ENCODE results near the gene PASD1.

PASD1 gene

DNA sequence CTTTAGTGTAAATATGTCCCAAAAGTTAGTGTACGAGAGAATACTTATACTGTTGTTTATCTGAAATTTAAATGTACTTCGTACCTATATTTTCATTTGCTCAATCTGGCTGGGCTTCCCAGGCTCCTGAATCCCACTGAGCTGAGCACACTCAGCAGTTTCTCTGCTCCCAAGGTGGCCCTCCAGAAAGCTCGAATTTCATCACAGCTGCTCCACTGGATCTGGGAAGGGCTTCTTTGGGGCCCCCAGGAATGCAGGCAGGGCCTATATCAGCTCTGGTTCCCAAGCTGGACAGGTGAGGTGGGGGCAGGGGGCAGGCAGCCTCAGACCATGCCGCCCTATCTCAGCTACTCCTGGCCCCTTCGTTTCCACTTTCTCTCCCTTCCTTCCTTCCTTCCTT is 150.9 kb downstream of the PASD1 start:
- TF ChIP-seq JUND (IDR thresholded peaks at IDR 0.05; ENCODE audit: low read depth), result no peak
- DNase-seq (ENCODE audit: low read depth in 1 of 2, low spot score in 1 of 2), result no peak
- in situ Hi-C loops (cut with HindIII; ENCODE audit: low pct_unique_long_range_greater_than_20kb, low sequenced_read_pairs), result no loop called here

DNA sequence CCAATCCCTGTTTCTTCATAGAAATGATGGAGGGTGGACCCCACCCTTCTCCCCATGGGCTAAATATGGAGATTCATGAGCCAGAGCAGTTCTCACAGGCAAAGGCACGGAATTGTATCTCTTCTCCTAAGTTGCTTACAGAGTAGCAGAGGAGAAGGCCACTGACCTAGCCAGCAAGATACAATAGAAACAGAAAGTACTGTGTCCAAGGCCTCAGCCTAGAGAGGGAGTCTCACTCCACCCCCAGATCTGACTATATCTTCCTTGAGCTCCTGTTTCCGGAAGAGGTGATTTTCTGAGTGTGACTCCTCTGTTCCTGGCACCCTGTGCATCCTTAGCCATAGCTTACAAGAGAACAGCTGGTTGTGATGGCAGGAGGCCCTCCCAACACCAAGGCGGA is 152.3 kb downstream of the PASD1 start, which contains the start of gene FATE1:
TSS of gene FATE1 (plus strand) at position 284 of the 400 bp plus-strand sequence. CDS start at position 369, 85 bp downstream.
- DNase-seq (ENCODE audit: low read depth in 1 of 2, low spot score in 1 of 2), result no peak
- in situ Hi-C loops (cut with HindIII; ENCODE audit: low pct_unique_long_range_greater_than_20kb, low sequenced_read_pairs), result no loop called here
- no peak for TF ChIP-seq JUND (IDR thresholded peaks at IDR 0.05; ENCODE audit: low read depth)

DNA sequence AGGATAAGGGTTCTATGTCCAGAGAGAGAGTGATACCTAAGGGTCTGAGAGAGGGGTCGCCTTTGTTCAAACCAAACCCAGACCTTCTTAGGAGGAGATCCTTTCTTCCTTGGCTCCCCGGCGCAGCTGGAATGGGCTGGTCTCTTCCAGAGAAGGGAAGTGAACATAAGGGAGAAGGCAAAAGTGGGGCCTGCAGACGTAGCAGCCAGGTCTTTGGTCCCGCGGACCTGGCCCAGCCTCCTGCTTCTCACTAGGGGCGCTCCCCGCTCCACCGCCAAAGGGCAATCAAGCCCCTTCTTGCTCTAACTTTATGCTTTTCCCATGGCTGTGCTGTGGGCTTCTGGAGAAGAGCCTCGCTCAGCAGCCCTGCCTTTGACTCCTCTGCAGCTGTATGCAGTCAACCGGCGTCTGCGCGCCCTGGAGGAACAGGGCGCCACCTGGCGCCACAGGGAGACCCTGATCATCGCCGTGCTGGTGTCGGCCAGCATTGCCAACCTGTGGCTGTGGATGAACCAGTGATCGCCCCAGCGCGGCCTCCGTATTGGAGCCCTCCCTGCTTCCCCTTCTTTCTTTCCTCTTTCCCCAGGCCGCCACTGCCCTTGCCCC is 158.9 kb downstream of the PASD1 start:
- DNase-seq (ENCODE audit: low read depth in 1 of 2, low spot score in 1 of 2), result peak in 1 of 2 experiments; percentile 15
- in situ Hi-C loops (cut with HindIII; ENCODE audit: low pct_unique_long_range_greater_than_20kb, low sequenced_read_pairs), result no loop called here
- no peak for TF ChIP-seq JUND (IDR thresholded peaks at IDR 0.05; ENCODE audit: low read depth)

DNA sequence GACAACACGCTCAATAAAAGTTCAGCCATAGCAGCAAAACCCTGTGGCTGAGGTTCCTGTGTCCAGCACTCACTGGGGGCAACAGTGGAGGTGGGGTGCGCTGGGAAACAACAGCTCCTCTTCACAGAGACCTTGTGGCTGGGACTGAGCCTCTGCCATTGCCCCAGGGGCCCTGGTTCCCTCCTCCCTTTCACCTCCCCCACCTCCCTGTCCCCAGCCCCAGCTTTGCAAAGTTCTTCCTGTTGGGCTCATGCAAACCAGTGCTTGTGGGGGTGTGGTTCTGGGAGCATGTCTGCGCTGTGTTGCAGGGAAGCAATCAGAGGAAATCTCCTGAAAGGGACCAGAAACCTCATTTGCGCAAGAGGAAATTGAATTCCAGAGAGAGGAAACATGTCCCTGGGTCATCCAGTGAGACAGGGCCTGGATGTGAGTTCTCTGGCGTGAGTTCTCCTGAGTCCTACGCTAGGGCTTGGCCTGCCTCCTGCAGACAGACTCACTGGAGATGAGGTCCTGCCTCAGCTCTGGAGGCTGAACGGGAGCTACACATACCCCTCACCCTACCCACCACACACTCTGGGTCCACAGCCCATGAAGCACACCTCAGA is 159.8 kb downstream of the PASD1 start:
- TF ChIP-seq JUND (IDR thresholded peaks at IDR 0.05; ENCODE audit: low read depth), result no peak
- DNase-seq (ENCODE audit: low read depth in 1 of 2, low spot score in 1 of 2), result no peak
- in situ Hi-C loops (cut with HindIII; ENCODE audit: low pct_unique_long_range_greater_than_20kb, low sequenced_read_pairs), result no loop called here

DNA sequence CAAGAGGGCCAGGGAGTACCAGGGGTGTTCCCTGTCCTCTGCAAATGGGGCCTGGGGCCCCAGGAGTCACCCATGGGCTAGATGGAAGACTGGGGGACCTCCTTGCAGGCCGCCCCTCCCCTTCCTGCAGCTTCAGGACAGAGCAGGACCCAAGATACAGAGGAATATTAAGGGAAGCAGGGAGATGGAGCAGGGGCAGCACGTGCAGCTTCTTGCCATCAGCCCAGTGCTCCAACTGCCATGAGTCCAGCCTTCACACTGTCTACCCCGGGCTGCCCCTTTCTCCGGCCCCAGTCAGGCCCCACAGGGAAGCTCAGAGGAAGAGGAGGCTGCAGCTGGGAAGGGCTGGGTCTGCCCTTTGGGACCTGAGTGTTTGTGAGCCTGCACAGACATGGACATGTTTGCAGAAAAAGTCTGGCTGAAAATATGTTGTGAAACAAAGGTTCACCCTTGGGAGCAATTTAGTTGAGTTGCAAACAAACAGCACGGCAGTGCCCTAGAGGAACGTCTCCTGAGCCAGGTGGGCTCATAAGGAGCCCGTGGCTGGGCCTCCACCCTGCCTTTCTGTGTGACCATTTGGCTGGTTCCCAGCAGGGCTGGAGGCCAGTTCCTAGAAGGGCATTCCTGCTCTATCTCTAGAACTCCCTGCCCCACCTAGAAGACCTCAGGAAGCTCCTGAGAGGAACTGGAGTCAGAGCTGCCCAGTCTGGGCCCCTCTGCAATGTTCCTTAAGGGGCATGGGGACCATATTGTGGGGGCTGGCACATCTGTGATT is 161.3 kb downstream of the PASD1 start:
- in situ Hi-C loops (cut with HindIII; ENCODE audit: low pct_unique_long_range_greater_than_20kb, low sequenced_read_pairs), result no loop called here
- no peak for TF ChIP-seq JUND (IDR thresholded peaks at IDR 0.05; ENCODE audit: low read depth)
- no peak for DNase-seq (ENCODE audit: low read depth in 1 of 2, low spot score in 1 of 2)

DNA sequence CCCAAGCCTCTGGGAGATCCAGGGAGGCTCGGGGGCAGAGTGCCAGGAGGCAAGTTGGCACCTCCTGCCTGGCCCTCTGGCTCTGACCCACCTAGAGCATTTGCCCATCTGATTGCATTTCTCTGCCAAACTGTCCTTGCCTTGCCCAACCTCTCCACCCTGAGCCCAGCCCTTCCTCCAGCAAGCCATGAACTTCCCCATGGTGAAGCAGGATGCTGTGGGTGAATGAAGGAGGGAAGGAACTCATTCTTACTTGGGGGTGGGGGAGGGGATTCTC is 161.8 kb downstream of the PASD1 start:
- in situ Hi-C loops (cut with HindIII; ENCODE audit: low pct_unique_long_range_greater_than_20kb, low sequenced_read_pairs), result no loop called here
- TF ChIP-seq JUND (IDR thresholded peaks at IDR 0.05; ENCODE audit: low read depth), result no peak
- DNase-seq (ENCODE audit: low read depth in 1 of 2, low spot score in 1 of 2), result no peak

Measured in T47D (cell line).